Neuron (in vitro differentiated cells): ENCODE results near the gene EPN3.

Experiments
- H2AFZ ChIP-seq: one replicate; pipeline ENCODE4 v1.6.1; 2013; ENCODE audit warnings: low read depth, mild to moderate bottlenecking, inconsistent platforms, low read length, moderate library complexity
- H3K27me3 ChIP-seq: one replicate; pipeline ENCODE4 v1.6.1; 2013; ENCODE audit warnings: low read length; ENCODE audit not compliant: insufficient read depth
- H3K36me3 ChIP-seq: one replicate; pipeline ENCODE4 v1.6.1; 2013; ENCODE audit warnings: low read length; ENCODE audit not compliant: insufficient read depth
- H3K4me1 ChIP-seq: one replicate; pipeline ENCODE4 v1.6.1; 2013; ENCODE audit warnings: low read length; ENCODE audit not compliant: insufficient read depth
- H3K4me3 ChIP-seq: 2 replicates; pipeline ENCODE4 v1.5.1; 2013; ENCODE audit warnings: mild to moderate bottlenecking, low read length, moderate library complexity
- H3K9me3 ChIP-seq: one replicate; pipeline ENCODE4 v1.6.1; 2013; ENCODE audit warnings: low read length

The EPN3 gene

GRCh38 chr17:50551884-50552283 is 19.3 kb downstream of the EPN3 start:
- Histone ChIP-seq H3K9me3 (no peaks in the 10 kb centered on the region), H3K4me1 (peaks cover 15% of the 10 kb centered on the region), H3K36me3 (no peaks in the 10 kb centered on the region), H2AFZ (no peak overlapping the region), H3K27me3 (no peaks in the 10 kb centered on the region), H3K4me3 (no peak overlapping the region)

DNA sequence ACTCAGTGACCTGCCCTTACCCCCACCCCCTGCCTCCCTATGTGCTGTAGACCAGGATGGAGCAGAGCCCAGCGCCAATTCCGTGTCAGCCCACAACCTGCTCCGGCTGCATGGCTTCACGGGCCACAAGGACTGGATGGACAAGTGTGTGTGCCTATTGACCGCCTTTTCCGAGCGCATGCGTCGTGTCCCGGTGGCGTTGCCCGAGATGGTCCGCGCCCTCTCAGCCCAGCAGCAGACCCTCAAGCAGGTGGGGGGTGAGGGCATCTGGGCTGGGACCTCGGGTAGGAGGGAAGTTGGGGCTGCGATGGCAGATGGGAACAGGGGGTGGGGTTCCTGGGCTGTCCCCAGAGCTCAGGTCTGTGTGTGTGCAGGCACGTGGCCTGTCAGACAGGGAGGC is 21.7 kb downstream of the EPN3 start:
- H3K9me3 ChIP-seq, result no peaks in the 10 kb centered on the region
- no peak overlapping the region for H3K4me3 ChIP-seq
- H3K36me3 ChIP-seq, result no peaks in the 10 kb centered on the region
- H3K27me3 ChIP-seq, result peaks cover 12% of the 10 kb centered on the region
- H2AFZ ChIP-seq, result no peak overlapping the region
- peaks cover 21% of the 10 kb centered on the region for H3K4me1 ChIP-seq

- no peak overlapping the region for H3K4me3 ChIP-seq
- peaks cover 36% of the 10 kb centered on the region for H3K4me1 ChIP-seq
- H3K9me3 ChIP-seq, result no peaks in the 10 kb centered on the region
- peaks cover 23% of the 10 kb centered on the region for H3K27me3 ChIP-seq
- no peaks in the 10 kb centered on the region for H3K36me3 ChIP-seq
- no peak overlapping the region for H2AFZ ChIP-seq
Observed at GRCh38 chr17:50556803-50557202, 24.3 kb downstream of the EPN3 start.

GRCh38 chr17:50557630-50558029 is 25.1 kb downstream of the EPN3 start:
- H3K4me3 ChIP-seq, result no peak overlapping the region
- no peaks in the 10 kb centered on the region for H3K9me3 ChIP-seq
- peaks cover 43% of the 10 kb centered on the region for H3K4me1 ChIP-seq
- H2AFZ ChIP-seq, result no peak overlapping the region
- peaks cover 29% of the 10 kb centered on the region for H3K27me3 ChIP-seq
- H3K36me3 ChIP-seq, result no peaks in the 10 kb centered on the region

GRCh38 chr17:50558091-50558490 is 25.6 kb downstream of the EPN3 start:
- peaks cover 34% of the 10 kb centered on the region for H3K27me3 ChIP-seq

GRCh38 chr17:50558581-50558940 is 26.0 kb downstream of the EPN3 start:
- no peak overlapping the region for H2AFZ ChIP-seq
- H3K9me3 ChIP-seq, result no peaks in the 10 kb centered on the region
- H3K27me3 ChIP-seq, result peaks cover 39% of the 10 kb centered on the region
- no peak overlapping the region for H3K4me3 ChIP-seq
- no peaks in the 10 kb centered on the region for H3K36me3 ChIP-seq
- H3K4me1 ChIP-seq, result peaks cover 49% of the 10 kb centered on the region

More at GRCh38 chr17:50558091-50558490, 25.6 kb downstream of the EPN3 start:
- Histone ChIP-seq H3K36me3 (no peaks in the 10 kb centered on the region), H2AFZ (no peak overlapping the region), H3K9me3 (no peaks in the 10 kb centered on the region), H3K4me1 (peaks cover 47% of the 10 kb centered on the region), H3K4me3 (no peak overlapping the region)

GRCh38 chr17:50558941-50559614 is 26.5 kb downstream of the EPN3 start:
- H3K27me3 ChIP-seq, result peaks cover 44% of the 10 kb centered on the region

DNA sequence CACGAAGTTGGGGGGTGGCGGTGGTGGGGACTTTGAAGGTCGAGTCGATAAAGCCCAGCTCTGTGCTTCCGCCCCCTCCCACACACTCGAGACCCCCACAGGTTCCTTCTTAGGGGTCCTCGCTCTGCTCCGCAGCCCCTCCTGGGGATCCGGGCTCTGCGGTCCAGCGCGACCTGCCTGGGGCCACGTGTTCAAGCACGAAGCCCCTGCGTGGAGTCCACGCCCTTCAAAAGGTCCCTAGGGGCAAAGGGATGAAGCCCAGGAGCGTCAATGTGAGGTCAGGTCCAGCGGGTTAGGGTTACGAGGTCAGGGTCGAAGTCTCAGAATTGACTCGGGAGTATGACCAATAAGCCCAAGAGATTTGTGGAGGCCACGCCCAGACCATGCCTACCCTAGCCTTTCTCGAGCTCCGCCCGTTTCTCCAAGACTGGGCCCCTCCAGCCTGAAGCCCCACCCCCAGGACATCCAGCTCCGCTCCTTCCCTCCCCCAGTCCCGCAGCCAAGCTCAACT is 27.2 kb downstream of the EPN3 start:
- Histone ChIP-seq H3K4me3 (peak overlapping the region; percentile 36), H3K36me3 (no peaks in the 10 kb centered on the region), H3K9me3 (no peaks in the 10 kb centered on the region), H2AFZ (no peak overlapping the region), H3K4me1 (peaks cover 60% of the 10 kb centered on the region), H3K27me3 (peaks cover 44% of the 10 kb centered on the region)

More at GRCh38 chr17:50558941-50559614, 26.5 kb downstream of the EPN3 start:
- no peaks in the 10 kb centered on the region for H3K9me3 ChIP-seq
- no peak overlapping the region for H3K4me3 ChIP-seq
- H3K4me1 ChIP-seq, result peaks cover 54% of the 10 kb centered on the region
- no peaks in the 10 kb centered on the region for H3K36me3 ChIP-seq
- no peak overlapping the region for H2AFZ ChIP-seq

DNA sequence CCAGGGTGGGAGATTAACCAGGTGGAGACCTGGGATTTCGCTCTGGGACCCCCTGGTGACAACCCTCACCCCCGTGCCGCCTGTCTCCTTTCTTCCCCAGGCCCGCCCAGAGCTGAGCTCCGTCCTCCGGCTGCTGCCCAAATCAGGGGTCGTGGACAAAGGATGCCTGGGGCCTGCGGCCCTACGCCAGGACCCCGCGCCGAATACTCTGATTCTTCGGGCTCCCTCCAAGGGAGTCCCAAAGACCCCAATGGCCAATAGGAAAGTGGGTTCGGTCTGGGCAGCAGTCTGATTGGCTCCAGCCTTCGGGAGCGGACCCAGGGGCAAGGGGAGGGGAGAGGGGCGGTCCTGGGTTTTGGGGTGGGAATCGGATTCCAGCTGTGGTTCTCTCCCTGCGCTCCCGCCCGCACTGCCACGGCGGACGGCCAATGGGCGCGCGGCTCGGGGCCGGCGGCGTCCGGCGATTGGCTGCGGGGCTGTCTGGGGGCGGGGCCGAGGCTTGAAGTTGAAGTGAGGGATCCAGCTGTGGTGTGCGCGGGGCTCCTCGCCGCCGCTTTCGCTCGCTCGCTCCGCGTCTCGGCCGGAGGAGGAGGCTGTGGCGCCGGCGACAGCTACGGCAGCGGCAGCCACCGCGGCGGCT is 27.8 kb downstream of the EPN3 start, which contains the start of gene CACNA1G:
Gene CACNA1G (plus strand): TSS at position 531 of the 640 bp plus-strand sequence. CDS start 745 bp downstream, outside the sequence.
- H3K27me3 ChIP-seq, result peaks cover 44% of the 10 kb centered on the region
- peaks cover 65% of the 10 kb centered on the region for H3K4me1 ChIP-seq
- H3K36me3 ChIP-seq, result no peaks in the 10 kb centered on the region
- H3K4me3 ChIP-seq, result peak within 1 kb of the TSS; percentile 36
- H2AFZ ChIP-seq, result peak within 1 kb of the TSS; percentile 37
- no peaks in the 10 kb centered on the region for H3K9me3 ChIP-seq

DNA sequence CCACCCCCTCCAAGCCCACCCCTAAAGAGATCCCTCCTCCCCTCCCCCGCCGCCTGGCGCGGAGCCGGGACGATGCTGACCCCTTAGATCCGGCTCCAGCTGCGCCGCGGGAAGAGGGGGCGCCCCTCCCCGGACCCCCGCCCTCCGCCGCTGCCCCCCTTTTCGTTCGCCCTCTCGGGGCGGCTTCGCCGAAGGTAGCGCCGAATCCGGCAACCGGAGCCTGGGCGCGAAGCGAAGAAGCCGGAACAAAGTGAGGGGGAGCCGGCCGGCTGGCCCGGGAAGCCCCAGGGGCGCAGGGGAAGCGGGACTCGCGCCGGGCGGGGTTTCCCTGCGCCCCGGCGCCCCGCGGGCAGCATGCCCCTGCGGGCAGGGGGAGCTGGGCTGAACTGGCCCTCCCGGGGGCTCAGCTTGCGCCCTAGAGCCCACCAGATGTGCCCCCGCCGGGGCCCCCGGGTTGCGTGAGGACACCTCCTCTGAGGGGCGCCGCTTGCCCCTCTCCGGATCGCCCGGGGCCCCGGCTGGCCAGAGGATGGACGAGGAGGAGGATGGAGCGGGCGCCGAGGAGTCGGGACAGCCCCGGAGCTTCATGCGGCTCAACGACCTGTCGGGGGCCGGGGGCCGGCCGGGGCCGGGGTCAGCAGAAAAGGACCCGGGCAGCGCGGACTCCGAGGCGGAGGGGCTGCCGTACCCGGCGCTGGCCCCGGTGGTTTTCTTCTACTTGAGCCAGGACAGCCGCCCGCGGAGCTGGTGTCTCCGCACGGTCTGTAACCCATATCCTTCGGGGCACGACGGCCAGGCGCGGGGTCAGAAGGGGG is 28.6 kb downstream of the EPN3 start:
- Histone ChIP-seq H3K27me3 (peaks cover 44% of the 10 kb centered on the region), H3K9me3 (no peaks in the 10 kb centered on the region), H3K36me3 (no peaks in the 10 kb centered on the region), H3K4me3 (peak overlapping the region; percentile 29), H2AFZ (peak overlapping the region; percentile 37), H3K4me1 (peaks cover 69% of the 10 kb centered on the region)

GRCh38 chr17:50561746-50562141 is 29.2 kb downstream of the EPN3 start:
- Histone ChIP-seq H3K4me1 (peaks cover 70% of the 10 kb centered on the region), H3K27me3 (peaks cover 44% of the 10 kb centered on the region), H2AFZ (no peak overlapping the region)

DNA sequence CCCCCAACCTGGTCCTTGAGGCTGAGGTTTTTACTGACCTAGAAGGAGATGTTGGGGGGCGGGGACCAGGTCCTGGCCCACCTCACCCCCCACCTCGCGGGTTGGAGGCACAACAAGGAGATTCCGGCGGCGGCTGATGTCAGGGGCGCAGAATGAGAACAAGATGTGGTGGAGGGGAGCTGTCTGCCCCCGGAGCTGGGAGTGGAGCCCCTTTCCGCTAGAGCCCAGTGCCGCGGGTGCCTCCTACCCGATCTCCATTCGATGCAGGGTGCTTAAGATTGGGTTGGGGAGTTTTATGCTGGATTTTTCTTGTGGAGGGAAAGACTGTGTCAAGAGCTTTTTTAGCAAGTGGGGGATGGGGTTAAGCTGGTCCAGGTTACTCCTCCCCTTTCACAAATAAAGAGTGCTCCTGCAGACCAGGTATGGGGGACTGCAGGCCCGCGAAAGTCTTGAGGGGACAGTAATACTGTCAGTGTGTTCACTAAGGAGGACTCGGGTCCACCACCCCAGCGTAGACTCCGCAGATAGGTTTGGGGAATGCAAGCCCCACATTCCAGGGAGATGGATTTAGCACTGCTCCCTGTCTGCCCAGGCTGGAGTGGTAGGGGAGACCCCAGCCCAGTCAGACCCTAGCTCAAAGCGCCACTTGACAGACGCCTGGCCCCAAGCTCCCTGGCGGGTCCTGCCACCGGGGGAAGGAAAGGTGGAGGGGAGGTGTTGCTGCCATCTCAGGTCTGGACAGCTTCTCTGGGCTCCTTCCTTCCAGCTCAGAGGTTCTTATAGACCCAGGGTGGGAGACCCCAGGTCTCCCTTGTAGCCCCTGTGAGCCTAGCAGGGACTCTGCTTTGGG is 29.9 kb downstream of the EPN3 start:
- H3K36me3 ChIP-seq, result no peaks in the 10 kb centered on the region
- no peak overlapping the region for H3K4me3 ChIP-seq
- H2AFZ ChIP-seq, result no peak overlapping the region
- H3K27me3 ChIP-seq, result peaks cover 44% of the 10 kb centered on the region
- H3K9me3 ChIP-seq, result no peaks in the 10 kb centered on the region
- H3K4me1 ChIP-seq, result peaks cover 69% of the 10 kb centered on the region

More at GRCh38 chr17:50561746-50562141, 29.2 kb downstream of the EPN3 start:
- Histone ChIP-seq H3K36me3 (no peaks in the 10 kb centered on the region), H3K9me3 (no peaks in the 10 kb centered on the region), H3K4me3 (no peak overlapping the region)
